ENCODE data around the gene TSSK3.

TSSK3 gene, protein sequence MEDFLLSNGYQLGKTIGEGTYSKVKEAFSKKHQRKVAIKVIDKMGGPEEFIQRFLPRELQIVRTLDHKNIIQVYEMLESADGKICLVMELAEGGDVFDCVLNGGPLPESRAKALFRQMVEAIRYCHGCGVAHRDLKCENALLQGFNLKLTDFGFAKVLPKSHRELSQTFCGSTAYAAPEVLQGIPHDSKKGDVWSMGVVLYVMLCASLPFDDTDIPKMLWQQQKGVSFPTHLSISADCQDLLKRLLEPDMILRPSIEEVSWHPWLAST

GRCh38 chr1:32362474-32363313 lies at the start of gene TSSK3, which contains the start of gene FAM229A:
Gene TSSK3 (plus strand): TSS chr1:32362539. CDS start chr1:32362702, 163 bp downstream.
Gene FAM229A (minus strand): TSS chr1:32362485. CDS start chr1:32362091, 394 bp downstream.
- H3K4me3 ChIP-seq (ENCODE audit: low read depth, low read length) = peak within 1 kb of the TSS; percentile 24

DNA sequence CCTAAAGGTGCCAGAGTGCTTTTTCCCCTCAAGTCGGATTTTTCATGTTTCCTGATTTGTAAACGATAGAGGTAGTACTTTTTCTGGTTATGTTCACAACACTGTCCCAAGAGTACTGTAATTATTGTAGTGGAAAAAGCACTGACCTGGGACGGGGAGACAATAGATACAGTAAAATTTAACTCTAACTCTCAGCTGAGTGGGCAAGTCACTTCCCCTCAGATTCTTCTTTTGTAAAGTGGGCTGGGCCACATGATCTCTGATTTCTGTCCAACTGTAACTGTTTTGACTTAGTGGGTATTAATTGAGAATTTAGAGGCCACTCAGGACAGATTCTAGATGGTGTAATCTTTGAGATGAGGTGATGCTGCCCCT lies 45.4 kb upstream of the TSSK3 start:
- no peak overlapping the region for H3K4me3 ChIP-seq (ENCODE audit: low read depth, low read length)

DNA sequence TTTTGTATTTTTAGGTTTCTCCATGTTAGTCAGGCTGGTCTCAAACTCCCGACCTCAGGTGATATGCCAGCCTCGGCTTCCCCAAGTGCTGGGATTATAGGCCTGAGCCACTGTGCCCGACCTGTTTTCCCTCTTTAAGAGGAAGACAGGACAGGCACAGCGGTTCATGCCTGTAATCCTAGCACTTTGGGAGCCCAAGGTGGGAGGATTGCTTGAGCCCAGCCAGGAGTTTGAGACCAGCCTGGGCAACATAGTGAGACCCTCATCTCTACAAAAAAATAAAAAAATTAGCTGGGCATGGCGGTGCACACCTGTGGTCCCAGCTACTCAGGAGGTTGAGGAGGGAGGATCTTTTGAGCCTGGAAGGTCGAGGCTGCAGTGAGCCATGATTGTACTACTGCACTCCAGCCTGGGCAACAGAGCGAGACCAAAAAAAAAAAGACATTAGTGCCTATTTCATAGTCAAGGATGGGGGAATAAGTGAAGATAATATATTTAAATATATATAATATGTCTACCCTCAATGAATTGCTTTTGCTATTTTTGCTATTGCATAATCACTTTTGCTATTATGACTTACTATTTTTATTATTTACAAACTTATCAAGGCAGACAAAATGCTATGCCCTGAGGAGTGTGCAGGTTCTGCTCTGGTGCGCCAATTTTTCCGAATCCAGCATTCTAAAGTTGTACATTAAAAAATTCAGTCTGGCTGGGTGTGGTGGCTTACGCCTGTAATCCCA lies 44.0 kb upstream of the TSSK3 start:
- no peak overlapping the region for H3K4me3 ChIP-seq (ENCODE audit: low read depth, low read length)

GRCh38 chr1:32321712-32322291 lies 40.5 kb upstream of the TSSK3 start:
- H3K4me3 ChIP-seq (ENCODE audit: low read depth, low read length) = no peak overlapping the region

DNA sequence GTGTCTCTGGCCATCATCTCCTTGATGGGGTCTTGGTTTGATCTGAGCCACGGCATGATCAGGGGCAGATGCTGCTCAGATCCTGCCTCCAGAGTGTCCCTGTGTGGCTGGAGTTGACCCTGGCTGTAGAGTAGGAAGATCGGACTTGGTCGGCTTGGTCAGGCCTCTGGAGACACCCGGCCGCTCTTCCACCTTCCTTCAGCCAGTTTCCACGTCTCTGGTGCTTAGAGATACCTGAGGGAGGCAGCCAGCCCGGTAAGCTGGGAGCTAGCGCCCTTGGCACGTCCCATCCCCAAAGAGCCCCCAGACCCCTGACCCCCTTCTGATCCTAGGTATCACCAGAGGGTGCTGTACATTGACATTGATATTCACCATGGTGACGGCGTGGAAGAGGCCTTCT lies 35.1 kb upstream of the TSSK3 start:
- H3K4me3 ChIP-seq (ENCODE audit: low read depth, low read length) = no peak overlapping the region

DNA sequence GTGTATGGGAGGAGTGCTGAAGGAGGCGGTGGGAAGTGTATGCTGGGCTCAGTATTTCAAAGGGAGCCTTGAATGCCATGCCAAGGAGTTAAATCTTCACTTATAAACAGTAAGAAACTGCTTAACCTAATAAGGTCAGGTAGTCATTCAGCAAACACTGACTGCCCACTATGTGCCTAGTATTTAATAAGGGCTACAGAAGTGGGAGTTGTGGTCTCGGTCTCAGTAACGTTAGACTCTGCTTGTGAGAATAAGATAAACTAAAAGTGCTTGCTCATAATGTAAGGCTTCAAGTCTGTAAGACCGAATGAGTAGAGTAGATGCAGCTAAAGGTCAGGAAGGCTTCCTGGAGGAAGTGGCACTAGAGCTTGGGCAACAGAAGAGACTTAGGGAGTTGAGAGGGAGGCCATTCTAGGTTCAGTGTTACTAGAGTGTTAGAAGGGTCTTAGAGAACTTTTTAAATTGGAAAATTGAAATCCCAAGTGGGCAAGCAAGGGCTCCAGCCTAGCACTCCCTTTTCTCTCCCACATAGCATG lies 32.3 kb upstream of the TSSK3 start:
- no peak overlapping the region for H3K4me3 ChIP-seq (ENCODE audit: low read depth, low read length)

DNA sequence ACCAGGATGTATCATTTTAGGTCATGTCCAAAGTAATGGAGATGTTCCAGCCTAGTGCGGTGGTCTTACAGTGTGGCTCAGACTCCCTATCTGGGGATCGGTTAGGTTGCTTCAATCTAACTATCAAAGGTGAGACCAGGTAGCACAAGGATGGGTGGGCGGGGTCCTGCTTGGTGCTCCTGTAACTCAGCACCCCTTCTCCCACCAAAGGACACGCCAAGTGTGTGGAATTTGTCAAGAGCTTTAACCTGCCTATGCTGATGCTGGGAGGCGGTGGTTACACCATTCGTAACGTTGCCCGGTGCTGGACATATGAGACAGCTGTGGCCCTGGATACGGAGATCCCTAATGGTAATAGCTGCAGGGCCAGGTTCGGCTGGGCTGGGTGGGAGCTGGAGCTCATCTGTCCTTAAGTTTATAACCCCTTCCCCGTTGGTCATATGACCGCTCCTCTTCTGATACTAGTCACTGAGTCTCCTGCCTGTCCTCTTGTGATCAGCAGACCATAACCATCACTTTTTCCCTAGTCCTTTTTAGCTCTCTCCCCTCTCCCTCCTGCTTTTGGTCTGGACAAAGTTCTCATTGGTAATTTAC lies 31.7 kb upstream of the TSSK3 start:
- H3K4me3 ChIP-seq (ENCODE audit: low read depth, low read length) = no peak overlapping the region

DNA sequence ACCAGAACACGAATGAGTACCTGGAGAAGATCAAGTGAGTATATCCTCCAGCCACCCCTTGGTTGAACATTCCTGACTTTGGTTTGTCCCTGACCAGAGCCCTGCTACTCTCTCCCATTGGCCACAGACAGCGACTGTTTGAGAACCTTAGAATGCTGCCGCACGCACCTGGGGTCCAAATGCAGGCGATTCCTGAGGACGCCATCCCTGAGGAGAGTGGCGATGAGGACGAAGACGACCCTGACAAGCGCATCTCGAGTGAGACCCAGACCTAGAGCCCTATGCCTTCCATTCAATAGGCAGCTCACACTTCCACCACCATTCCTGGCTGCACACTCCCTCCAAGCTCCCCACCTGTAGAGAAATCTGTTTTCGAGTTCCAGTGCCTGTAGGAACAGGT lies 30.8 kb upstream of the TSSK3 start:
- H3K4me3 ChIP-seq (ENCODE audit: low read depth, low read length) = no peak overlapping the region

DNA sequence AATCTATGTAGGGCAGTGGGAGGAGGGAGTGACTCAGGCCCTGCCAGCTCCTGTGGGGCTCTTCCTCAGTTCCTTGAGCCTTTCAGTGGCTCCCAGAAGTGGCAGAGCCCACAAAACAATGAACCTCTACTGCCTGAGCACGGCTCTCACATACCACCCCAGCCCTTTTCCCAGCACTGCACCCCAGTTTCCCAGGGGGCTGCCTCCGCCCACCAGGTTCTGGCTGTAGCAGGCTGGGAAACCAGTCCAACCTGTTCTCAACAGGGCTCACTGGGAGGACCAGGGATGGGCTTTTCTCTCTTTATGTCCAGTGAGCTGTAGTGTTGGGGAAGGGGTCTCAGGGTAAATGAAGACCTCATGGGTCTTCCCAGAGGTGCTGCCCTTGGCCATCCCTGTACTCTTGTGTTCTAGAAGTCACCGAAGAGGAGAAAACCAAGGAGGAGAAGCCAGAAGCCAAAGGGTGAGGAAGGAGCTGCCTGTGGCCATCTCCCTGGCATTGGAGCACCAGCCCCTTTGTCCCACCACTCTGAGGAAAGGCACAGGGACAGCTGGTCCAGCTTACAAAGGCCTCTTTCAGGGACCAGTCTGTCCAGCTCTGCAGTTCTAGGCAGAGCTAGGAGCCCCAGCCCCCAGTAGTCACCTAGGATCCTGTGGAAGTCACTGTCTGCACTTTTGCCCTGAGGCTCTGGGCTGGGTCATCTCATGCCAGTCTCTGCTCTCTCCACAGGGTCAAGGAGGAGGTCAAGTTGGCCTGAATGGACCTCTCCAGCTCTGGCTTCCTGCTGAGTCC lies 29.9 kb upstream of the TSSK3 start:
- no peak overlapping the region for H3K4me3 ChIP-seq (ENCODE audit: low read depth, low read length)

GRCh38 chr1:32333251-32333963 lies 28.9 kb upstream of the TSSK3 start:
- no peak overlapping the region for H3K4me3 ChIP-seq (ENCODE audit: low read depth, low read length)

DNA sequence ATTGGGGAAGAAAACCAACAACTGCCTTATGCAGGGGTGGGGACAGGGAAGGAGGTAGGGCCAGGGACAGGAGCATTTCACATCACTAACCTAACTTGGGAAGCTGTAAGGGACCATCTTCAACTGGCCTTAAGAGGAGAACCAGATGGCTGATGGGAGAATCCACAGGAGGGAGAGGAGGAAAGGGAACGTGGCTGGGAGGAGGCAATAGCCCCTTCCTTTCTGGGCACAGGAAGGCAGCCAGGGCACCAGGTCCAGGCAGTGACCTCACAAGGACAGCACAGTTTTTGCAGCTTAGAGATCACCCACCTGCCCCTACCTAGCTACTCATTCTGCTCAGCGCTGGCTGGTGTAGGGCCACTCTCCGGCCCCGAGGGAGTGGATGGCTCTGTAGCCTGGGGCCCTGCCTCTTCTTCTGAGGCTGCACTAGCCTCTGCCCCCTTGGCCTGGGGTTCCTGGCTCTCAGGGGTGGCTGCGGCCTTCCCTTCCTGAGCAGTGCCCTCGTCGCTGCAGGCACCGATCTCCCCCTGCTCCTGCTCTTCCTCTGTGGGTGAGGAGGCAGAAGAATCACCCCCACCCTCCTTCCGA lies 28.0 kb upstream of the TSSK3 start:
- peak overlapping the region; percentile 85 for H3K4me3 ChIP-seq (ENCODE audit: low read depth, low read length)

DNA sequence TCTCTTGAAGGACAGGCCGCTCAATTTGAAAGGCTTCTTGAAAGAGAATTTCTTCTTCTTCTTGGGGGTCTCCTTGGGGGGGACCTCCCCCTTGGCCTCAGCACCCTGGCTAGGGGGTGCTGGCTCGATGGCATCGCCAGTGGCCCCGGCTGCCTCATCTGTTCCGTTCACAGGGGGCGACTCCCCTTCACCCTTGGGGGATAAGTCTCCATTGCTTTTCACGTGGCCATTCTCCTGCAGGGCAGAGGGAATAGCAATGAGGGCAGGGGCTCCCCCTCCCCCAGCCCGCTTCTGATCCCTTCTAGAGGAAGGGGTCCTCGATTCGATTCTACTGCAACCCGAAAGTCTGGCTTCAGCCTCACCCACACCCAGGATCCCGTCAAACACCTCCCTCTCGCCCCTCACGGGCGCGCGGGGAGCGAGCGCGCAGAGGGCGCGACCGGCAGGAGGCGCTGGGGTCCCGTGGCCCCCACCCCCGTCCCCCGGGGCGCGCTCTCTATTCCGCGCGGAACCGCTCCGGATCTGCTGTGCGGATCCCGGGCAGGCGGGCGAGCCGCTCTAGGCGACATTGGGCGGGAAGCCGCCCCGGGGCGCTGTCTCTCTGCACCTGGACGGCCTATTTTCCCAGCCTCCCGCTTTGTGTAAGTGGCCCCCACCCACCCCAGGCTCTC lies 27.3 kb upstream of the TSSK3 start:
- H3K4me3 ChIP-seq (ENCODE audit: low read depth, low read length) = peak overlapping the region; percentile 85

GRCh38 chr1:32335535-32335789 lies 26.9 kb upstream of the TSSK3 start:
- H3K4me3 ChIP-seq (ENCODE audit: low read depth, low read length) = peak overlapping the region; percentile 85

DNA sequence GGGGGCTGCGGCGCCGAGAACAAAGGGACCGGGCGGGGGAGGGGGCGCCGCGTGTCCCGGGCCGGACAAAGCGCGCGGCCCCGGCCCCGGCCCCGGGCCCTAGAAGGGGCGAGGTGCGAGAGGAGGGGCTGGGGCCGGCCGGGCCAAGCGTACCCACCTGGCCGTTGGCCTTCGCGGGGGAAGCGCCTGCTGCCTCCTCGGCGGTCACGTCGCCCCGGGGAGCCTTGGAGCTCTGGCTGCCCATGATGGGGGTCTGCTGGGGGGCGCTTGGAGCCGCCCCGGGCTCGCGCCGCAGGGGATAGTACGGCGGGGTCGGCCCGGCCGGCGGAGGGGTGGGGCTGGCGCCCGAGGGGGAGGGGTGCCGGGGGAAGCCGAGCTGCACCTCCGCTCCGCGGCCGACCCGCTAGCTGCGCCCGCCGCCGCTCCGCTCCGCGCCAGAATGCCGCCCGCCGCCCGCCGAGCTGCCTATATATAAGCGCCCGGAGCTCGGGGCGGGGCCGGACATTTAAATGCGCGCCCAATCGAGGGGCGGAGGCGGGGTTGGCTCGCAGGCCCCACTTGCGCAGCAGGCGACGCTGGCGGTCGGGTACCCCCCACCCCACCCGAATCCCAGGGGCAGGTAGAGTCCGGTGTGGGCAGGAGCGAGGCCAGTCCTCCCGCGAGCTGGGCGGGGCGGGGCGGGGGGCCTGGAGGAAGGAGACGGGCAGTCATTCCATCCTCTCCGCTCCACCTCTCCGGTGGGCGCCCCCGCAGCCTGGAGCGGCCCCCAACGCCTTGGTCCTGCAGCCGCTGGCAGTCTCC lies 26.3 kb upstream of the TSSK3 start, which contains the start of gene MARCKSL1:
MARCKSL1 (minus strand) TSS at position 444 of the 801 bp plus-strand sequence; CDS start at position 244, 200 bp downstream.
- peak within 1 kb of the TSS; percentile 85 for H3K4me3 ChIP-seq (ENCODE audit: low read depth, low read length)

DNA sequence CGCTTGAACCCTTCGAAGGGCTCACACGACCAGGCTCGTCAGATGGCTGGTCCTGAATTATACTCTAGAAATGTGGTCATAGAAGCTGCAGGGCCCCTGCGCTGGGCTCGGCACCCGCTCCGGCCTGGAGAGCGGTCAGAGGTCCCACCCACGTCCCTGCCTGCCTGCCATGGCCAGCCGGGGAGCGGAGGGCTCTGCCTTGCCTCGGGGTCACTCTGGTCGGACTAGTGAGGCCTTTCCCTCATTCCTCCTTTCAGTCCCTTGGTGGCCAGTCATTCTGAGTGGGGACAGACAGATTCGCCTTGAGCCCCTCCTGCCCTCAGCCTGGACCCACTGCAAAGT lies 25.8 kb upstream of the TSSK3 start:
- peak overlapping the region; percentile 22 for H3K4me3 ChIP-seq (ENCODE audit: low read depth, low read length)

- H3K4me3 ChIP-seq (ENCODE audit: low read depth, low read length) = no peak overlapping the region
Measured at GRCh38 chr1:32336963-32337675, 25.2 kb upstream of the TSSK3 start.

Measured in iPS-11a (cell line).